ENCODE measurements around the gene H2BW2.
"Not testable (repeated sequence)": the region's sequence is repeated elsewhere in the genome, so short reads cannot be mapped to it uniquely, and the experiment has no call there.

H2BW2 gene

DNA sequence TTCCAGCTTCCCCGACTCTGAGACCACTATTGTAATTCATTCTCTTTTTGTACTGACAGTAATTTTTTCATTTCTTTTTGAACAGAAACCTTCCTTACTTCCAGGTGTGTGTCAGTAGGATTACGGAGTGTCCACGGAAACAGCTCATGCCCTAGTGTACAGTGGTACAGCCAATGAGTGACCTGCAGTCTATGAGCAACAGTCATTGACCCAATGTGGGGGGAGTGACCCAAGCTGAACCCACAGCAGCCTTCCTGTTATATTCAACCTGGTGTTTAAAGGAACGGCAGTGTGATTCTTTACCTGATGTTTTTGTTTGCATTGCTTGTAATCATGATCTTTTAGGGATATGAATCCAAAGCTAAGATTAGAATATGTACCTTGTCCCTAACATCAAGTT is 1.2 kb downstream of the H2BW2 start:
- FAIRE-seq (no peak), DNase-seq (ENCODE audit: insufficient read length, low spot score) (no peak)
- TF ChIP-seq, protein P1, sequence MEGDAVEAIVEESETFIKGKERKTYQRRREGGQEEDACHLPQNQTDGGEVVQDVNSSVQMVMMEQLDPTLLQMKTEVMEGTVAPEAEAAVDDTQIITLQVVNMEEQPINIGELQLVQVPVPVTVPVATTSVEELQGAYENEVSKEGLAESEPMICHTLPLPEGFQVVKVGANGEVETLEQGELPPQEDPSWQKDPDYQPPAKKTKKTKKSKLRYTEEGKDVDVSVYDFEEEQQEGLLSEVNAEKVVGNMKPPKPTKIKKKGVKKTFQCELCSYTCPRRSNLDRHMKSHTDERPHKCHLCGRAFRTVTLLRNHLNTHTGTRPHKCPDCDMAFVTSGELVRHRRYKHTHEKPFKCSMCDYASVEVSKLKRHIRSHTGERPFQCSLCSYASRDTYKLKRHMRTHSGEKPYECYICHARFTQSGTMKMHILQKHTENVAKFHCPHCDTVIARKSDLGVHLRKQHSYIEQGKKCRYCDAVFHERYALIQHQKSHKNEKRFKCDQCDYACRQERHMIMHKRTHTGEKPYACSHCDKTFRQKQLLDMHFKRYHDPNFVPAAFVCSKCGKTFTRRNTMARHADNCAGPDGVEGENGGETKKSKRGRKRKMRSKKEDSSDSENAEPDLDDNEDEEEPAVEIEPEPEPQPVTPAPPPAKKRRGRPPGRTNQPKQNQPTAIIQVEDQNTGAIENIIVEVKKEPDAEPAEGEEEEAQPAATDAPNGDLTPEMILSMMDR (IDR thresholded peaks at IDR 0.05; ENCODE audit: insufficient read depth, missing control alignments): no peak

- no peak for DNase-seq (ENCODE audit: insufficient read length, low spot score)
- no peak for FAIRE-seq
- TF ChIP-seq, protein P1 (IDR thresholded peaks at IDR 0.05; ENCODE audit: insufficient read depth, missing control alignments): no peak
Measured at GRCh38 chrX:104045642-104046041, 5.9 kb downstream of the H2BW2 start.

- TF ChIP-seq, protein P1 (IDR thresholded peaks at IDR 0.05; ENCODE audit: insufficient read depth, missing control alignments): no peak
- DNase-seq (ENCODE audit: insufficient read length, low spot score) (no peak), FAIRE-seq (no peak)
Measured at GRCh38 chrX:104047171-104047570, 7.4 kb downstream of the H2BW2 start.

DNA sequence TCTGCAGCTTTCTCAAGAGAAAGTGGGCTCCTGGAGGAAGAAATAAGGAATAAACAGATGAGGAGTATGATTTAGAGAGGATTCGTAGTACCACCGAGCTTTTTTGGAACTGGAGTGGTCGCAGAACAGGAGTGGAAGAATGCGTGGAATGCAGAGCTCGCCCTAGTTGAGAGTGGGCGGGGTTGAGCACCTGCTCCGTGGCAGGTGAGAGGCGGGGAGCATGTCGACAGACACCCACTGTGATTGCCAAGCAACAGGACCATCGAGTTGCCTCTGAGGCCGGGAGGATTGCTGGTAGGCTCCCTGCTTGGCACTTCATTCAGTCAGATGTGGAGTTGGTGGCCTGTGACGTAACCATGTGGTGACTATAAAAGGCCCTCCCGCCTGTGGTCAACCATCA is 15.2 kb downstream of the H2BW2 start:
- DNase-seq (ENCODE audit: insufficient read length, low spot score); FAIRE-seq: not testable (repeated sequence)

DNA sequence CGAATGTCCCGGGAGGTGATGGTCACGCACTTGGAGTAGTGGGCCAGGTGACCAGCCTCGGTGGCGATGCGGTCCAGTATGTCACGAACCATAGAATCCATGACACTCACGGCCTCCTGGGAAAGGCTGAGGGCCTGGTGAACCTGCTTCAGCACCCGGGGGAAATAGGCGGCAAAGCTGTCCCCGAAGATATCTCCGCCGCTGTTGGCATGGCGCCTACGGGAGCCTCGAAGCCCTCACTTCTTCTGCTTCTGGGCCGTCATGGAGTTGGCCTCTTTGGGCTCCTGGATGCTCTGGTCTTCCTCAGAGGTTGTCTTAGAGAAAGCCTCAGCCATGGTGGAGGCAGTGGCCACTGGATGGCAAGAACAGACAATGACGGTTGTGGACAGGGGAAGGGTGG is 22.9 kb downstream of the H2BW2 start:
- not testable (repeated sequence) for DNase-seq (ENCODE audit: insufficient read length, low spot score); FAIRE-seq

DNA sequence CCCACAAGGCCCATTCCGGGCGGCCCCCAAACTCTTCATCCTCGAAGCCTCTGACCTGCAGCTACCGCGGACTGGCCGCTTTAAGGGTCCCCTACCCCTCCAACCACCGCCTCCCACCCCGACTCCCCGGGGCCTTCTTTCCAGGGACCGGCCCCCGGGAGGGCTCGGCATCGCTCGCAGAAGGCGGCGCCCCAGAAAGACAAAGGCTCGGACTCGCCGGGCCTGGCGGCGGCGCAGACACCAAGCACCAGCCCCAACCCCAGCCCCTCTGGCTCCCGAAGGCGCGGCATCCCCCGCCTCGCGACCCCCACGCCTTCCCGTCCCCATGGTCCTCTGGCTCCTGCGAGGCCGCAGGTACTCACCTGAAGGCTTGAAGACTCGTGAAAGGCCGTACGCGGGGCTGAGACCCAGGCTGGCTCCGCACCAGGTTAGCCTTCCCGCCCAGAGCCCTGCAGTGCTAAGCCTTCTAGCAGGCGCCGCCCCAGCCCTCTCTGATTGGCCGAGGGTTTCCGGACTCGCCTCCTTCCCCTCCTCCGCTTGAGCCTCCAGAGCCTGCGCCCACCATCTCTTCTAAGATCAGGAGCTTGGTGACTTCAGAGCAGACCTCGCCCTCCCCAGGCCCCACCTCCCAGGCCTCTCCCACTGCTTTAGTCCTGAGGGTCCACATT is 36.2 kb downstream of the H2BW2 start, which contains the start of gene TMSB15C:
TSS of gene TMSB15C (minus strand) at position 459 of the 668 bp plus-strand sequence.
- DNase-seq (ENCODE audit: insufficient read length, low spot score); FAIRE-seq: not testable (repeated sequence)

- FAIRE-seq; DNase-seq (ENCODE audit: insufficient read length, low spot score): not testable (repeated sequence)
Measured at GRCh38 chrX:104077854-104078253, 38.1 kb downstream of the H2BW2 start.

GRCh38 chrX:104084063-104084462 is 44.3 kb downstream of the H2BW2 start:
- no peak for FAIRE-seq
- DNase-seq (ENCODE audit: insufficient read length, low spot score): no peak
- TF ChIP-seq, protein P1 (IDR thresholded peaks at IDR 0.05; ENCODE audit: insufficient read depth, missing control alignments): no peak

DNA sequence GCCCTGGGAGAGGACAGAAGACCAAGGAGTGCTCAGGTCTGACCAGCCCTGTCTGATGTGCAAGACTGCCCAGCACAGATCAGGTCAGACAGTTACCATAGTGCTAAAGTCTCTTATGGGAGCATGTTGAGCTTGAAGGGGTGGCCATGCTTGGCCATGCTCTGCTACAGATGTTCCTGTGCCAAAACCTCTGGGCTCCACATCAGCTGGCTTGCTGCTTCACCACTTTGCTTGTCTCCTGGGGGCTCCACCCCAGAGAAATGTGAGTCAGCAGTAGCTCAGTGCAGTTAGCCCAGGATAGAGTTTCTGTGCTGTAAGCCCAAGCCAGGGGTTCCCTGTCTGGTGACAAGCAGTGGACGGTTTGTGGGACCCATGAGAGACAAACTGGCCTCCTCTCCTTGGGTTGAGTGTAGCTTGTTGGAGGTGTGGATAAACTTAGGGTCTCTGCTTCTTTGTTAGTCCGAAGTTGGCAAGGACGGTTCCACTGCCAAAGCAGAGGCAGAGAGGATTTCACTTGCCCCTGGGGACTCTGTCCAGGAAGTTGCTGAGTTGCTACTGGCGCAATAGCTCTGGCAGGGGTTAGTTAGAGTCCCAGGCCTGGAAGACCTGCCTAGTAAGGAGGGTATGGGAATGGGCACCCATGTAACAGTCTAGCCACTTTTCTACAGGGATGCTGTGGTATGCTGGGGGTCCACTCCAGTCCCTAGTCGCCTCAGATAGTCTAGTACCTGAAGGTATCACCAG is 45.0 kb downstream of the H2BW2 start:
- DNase-seq (ENCODE audit: insufficient read length, low spot score): no peak
- TF ChIP-seq, protein P1 (IDR thresholded peaks at IDR 0.05; ENCODE audit: insufficient read depth, missing control alignments): no peak
- no peak for FAIRE-seq

Measured in D721Med (cell line).